PC-3 (cell line): ENCODE data around the gene STRBP. TPM values are rescaled to one million over a fixed set of nuclear protein-coding genes. Genes with fewer than 3 reads are reported as not detected.

Experiments
- ATAC-seq: fragments of 200-7000 bp; cut with Tn5 transposase; 2 replicates; pipeline ENCODE4 v1.9.1; 2020; ENCODE audit warnings: mild to moderate bottlenecking, moderate library complexity
- BruUV-seq: library from RNA; stranded (reverse); fragments of 400-500 nt; replicated peaks from 2 replicates; lab custom pipeline; 2021; lab: Mats Ljungman, UMichigan
- CTCF ChIA-PET: fragments of 300-600 bp; sonication (Branson Sonifier 250); formaldehyde crosslinking; loops from one replicate; lab custom pipeline; 2022; ENCODE audit warnings: antibody characterized with exemption; lab: Charles Lee
- POLR2A ChIA-PET: fragments of 300-600 bp; sonication (Branson Sonifier 250); formaldehyde crosslinking; loops from one replicate; lab custom pipeline; 2022; ENCODE audit warnings: antibody characterized with exemption; ENCODE audit not compliant: unreplicated experiment; lab: Charles Lee
- DNase-seq: peaks from one replicate; pipeline ENCODE4 v3.0.0-alpha.2; 2015
- H2AFZ ChIP-seq: fragments of 300-600 bp; sonication (generic); 2 replicates; pipeline ENCODE4 v1.6.0; 2016; ENCODE audit warnings: antibody characterized with exemption, low read length
- H3F3A ChIP-seq: fragments of 300-600 bp; sonication (generic); one replicate; pipeline ENCODE4 v1.6.0; 2017; ENCODE audit warnings: antibody characterized with exemption, low read length, control low read depth, mild to moderate bottlenecking; ENCODE audit not compliant: unreplicated experiment
- H3K27ac ChIP-seq: fragments of 300-600 bp; sonication (generic); 2 replicates; pipeline ENCODE4 v1.5.1; 2016; ENCODE audit warnings: mild to moderate bottlenecking, low read length
- H3K27me3 ChIP-seq: fragments of 300-600 bp; sonication (generic); 2 replicates; pipeline ENCODE4 v1.6.1; 2016; ENCODE audit warnings: low read length, mixed read lengths
- H3K36me3 ChIP-seq: fragments of 300-600 bp; sonication (generic); 2 replicates; pipeline ENCODE4 v1.6.1; 2016; ENCODE audit warnings: low read depth, mixed run types, low read length, mixed read lengths
- H3K4me1 ChIP-seq: fragments of 300-600 bp; sonication (generic); 2 replicates; pipeline ENCODE4 v1.5.1; 2016; ENCODE audit warnings: low read length; ENCODE audit not compliant: insufficient read depth
- H3K4me2 ChIP-seq: fragments of 300-600 bp; sonication (generic); 2 replicates; pipeline ENCODE4 v1.6.0; 2016; ENCODE audit warnings: low read length
- H3K4me3 ChIP-seq: fragments of 300-600 bp; sonication (generic); 2 replicates; pipeline ENCODE4 v1.5.1; 2016; ENCODE audit warnings: mild to moderate bottlenecking, low read length, mixed read lengths
- H3K79me2 ChIP-seq: fragments of 300-600 bp; sonication (generic); 2 replicates; pipeline ENCODE4 v1.6.1; 2017; ENCODE audit warnings: low read length, mixed read lengths
- H3K9ac ChIP-seq: fragments of 300-600 bp; sonication (generic); 2 replicates; pipeline ENCODE4 v1.6.0; 2016; ENCODE audit warnings: mild to moderate bottlenecking, low read length
- H3K9me2 ChIP-seq: fragments of 300-600 bp; sonication (generic); replicated peaks from 2 replicates; pipeline ENCODE4 v1.6.1; 2016; ENCODE audit warnings: mixed run types, low read length, mixed read lengths
- H3K9me3 ChIP-seq: fragments of 300-600 bp; sonication (generic); 2 replicates; pipeline ENCODE4 v1.6.1; 2016; ENCODE audit warnings: low read length, mixed read lengths
- H4K20me1 ChIP-seq: fragments of 300-600 bp; sonication (generic); 2 replicates; pipeline ENCODE4 v1.6.1; 2016; ENCODE audit warnings: low read length, mixed read lengths
- CTCF ChIP-seq: fragments of 300-600 bp; sonication (generic); conservative IDR thresholded peaks from 2 replicates; pipeline ENCODE4 v1.5.1; 2017; ENCODE audit warnings: antibody characterized with exemption, low read depth, mild to moderate bottlenecking, low read length
- EZH2 ChIP-seq: fragments of 300-600 bp; sonication (generic); IDR thresholded peaks from one replicate; pipeline ENCODE4 v1.6.1; 2017; ENCODE audit warnings: antibody characterized with exemption, mild to moderate bottlenecking, low read length; ENCODE audit not compliant: unreplicated experiment
- EZH2phosphoT487 ChIP-seq: fragments of 300-600 bp; sonication (generic); IDR thresholded peaks from 2 replicates; pipeline ENCODE4 v1.6.1; 2018; ENCODE audit warnings: mild to moderate bottlenecking, antibody characterized with exemption, low read length, borderline replicate concordance
- intact Hi-C: fragments of 100-400 bp; cut with micrococcal nuclease; formaldehyde crosslinking; loops from 2 replicates; pipeline ENCODE4 v1.9.0; 2023
- total RNA-seq: library from RNA; depleted of rRNA; stranded (reverse); fragments of >200 nt; gene quantifications from 2 replicates; pipeline ENCODE4 v1.2.3, GENCODE V29; 2014

Gene STRBP
- total RNA-seq, 1 experiment from 2014 or later: 19.2 TPM

GRCh38 chr9:123087359-123087888, 181.0 kb downstream of the STRBP start:
- Histone ChIP-seq H3K4me3 (no peak overlapping the region), H3K9me2 (no peaks in the 10 kb centered on the region), H3K9me3 (no peaks in the 10 kb centered on the region), H3K4me1 (peaks cover 9% of the 10 kb centered on the region), H3K9ac (no peak overlapping the region), H3K36me3 (peaks cover 5% of the 10 kb centered on the region), H2AFZ (no peak overlapping the region), H4K20me1 (no peaks in the 10 kb centered on the region), H3K27me3 (no peaks in the 10 kb centered on the region), H3K4me2 (no peak overlapping the region), H3K27ac (no peak overlapping the region), H3K79me2 (no peaks in the 10 kb centered on the region), H3F3A (no peaks in the 10 kb centered on the region)
- ChIA-PET POLR2A (no interaction called here), CTCF (no interaction called here)
- TF ChIP-seq CTCF: no peak
- no peak for TF ChIP-seq EZH2phosphoT487
- no peak for TF ChIP-seq EZH2
- DNase-seq (peak; percentile 11), ATAC-seq (peak; percentile 59)
- intact Hi-C loops: no loop called here
- BruUV-seq: no TSS peak

- no peaks in the 10 kb centered on the region for H4K20me1 ChIP-seq
- no peak overlapping the region for H2AFZ ChIP-seq
- no peak overlapping the region for H3K9ac ChIP-seq
- H3F3A ChIP-seq: no peaks in the 10 kb centered on the region
- H3K4me3 ChIP-seq: no peak overlapping the region
- ATAC-seq (no peak), DNase-seq (no peak)
- ChIA-PET POLR2A (no interaction called here), CTCF (no interaction called here)
- intact Hi-C loops: no loop called here
- H3K4me1 ChIP-seq: peaks cover 9% of the 10 kb centered on the region
- H3K79me2 ChIP-seq: no peaks in the 10 kb centered on the region
- no TSS peak for BruUV-seq
- H3K27me3 ChIP-seq: no peaks in the 10 kb centered on the region
- TF ChIP-seq EZH2 (no peak), CTCF (no peak), EZH2phosphoT487 (no peak)
- H3K27ac ChIP-seq: no peak overlapping the region
- no peaks in the 10 kb centered on the region; the same call in none of the 2 replicates for H3K36me3 ChIP-seq
- H3K9me3 ChIP-seq: no peaks in the 10 kb centered on the region
- H3K4me2 ChIP-seq: no peak overlapping the region
- no peaks in the 10 kb centered on the region for H3K9me2 ChIP-seq
These were observed 182.5 kb downstream of the STRBP start for GRCh38 chr9:123085916-123086315.

- H3K4me2 ChIP-seq: no peak overlapping the region
- no peak overlapping the region for H2AFZ ChIP-seq
- no peak for TF ChIP-seq CTCF
- no peak for TF ChIP-seq EZH2
- no peak for TF ChIP-seq EZH2phosphoT487
- no peaks in the 10 kb centered on the region for H4K20me1 ChIP-seq
- no peak for ATAC-seq
- intact Hi-C loops: no loop called here
- no TSS peak for BruUV-seq
- ChIA-PET POLR2A (no interaction called here), CTCF (no interaction called here)
- peaks cover 9% of the 10 kb centered on the region for H3K4me1 ChIP-seq
- no peak overlapping the region for H3K4me3 ChIP-seq
- H3K9ac ChIP-seq: no peak overlapping the region
- no peaks in the 10 kb centered on the region for H3K27me3 ChIP-seq
- no peaks in the 10 kb centered on the region for H3K9me2 ChIP-seq
- H3K79me2 ChIP-seq: no peaks in the 10 kb centered on the region
- H3K9me3 ChIP-seq: no peaks in the 10 kb centered on the region
- no peaks in the 10 kb centered on the region; the same call in 1 of the 2 replicates for H3K36me3 ChIP-seq
- H3F3A ChIP-seq: no peaks in the 10 kb centered on the region
- no peak overlapping the region for H3K27ac ChIP-seq
- no peak for DNase-seq
These were observed 184.1 kb downstream of the STRBP start for GRCh38 chr9:123084256-123084655.
